GM18519 (cell line): ENCODE measurements around the gene CYP2R1.
"Not testable (repeated sequence)": the region's sequence is repeated elsewhere in the genome, so short reads cannot be mapped to it uniquely, and the experiment has no call there.

Experiments used
- ATAC-seq: cut with Tn5 transposase; IDR thresholded peaks from one replicate; pipeline ENCODE4 v1.9.1; 2021; ENCODE audit warnings: mild to moderate bottlenecking, moderate library complexity; ENCODE audit not compliant: unreplicated experiment, low FRiP score

CYP2R1 gene

DNA sequence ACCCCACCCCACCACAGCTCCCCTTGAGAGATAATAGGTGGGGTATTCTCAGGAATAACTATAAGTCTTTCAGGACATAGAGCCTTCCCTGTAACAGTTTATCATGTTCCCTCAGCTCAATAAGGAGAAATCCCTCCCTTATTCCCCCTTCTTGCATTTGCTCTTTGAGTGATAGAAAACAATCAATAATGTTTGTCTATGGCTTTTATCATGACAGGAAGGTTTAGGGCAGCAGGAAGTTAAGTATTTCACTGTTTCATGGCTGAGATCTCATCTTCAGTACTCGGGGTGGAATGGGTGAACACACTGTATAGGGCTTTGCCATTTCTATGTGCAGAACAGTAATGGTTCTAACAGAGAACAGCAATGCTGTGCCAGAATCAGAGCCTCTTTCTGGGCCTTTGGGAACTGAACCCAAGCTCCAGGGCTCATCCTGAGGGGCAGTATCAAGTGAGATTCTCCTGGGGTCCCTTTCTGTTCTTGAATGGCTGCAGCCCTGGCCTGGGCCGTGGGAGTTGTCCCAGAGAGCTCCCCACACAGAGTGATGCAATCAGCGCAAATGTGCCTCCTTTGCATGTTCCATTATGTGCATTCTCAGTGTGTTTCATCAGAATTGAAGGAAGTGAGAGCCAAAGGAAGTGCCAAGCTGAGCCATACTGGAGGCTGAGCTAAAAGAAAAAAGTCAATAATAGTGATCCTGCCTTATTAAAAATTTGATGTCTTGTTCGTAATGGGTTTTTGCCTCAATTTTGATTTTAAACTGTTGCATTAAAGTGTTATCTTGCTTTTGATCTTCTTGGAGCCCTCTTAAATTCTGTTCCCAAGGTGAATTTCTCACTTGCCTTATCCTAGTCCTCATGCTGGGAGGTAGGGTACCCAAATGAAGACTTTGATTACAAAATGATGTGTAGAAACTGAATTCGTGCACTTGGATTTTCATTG is 2.9 kb upstream of the CYP2R1 start:
- no peak for ATAC-seq

DNA sequence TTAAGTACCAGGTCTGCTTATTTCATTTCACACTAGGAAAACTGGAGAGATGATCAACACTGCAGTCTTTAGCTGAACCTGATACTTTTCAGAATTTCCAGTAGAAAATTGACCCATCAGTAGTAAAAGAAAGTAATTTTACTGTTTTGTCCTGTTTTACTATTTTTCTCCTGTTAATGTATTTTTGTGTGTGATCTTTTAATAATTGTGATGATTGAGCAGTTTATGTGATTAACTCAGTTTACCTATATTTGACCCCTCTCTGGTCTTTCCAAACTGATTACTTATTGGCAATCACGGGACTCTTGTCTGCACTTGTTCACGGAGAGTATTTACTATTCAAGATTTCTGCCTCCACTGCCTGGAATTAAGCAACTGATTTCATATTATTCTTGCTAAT is 546 bp upstream of the CYP2R1 start:
- ATAC-seq: no peak

DNA sequence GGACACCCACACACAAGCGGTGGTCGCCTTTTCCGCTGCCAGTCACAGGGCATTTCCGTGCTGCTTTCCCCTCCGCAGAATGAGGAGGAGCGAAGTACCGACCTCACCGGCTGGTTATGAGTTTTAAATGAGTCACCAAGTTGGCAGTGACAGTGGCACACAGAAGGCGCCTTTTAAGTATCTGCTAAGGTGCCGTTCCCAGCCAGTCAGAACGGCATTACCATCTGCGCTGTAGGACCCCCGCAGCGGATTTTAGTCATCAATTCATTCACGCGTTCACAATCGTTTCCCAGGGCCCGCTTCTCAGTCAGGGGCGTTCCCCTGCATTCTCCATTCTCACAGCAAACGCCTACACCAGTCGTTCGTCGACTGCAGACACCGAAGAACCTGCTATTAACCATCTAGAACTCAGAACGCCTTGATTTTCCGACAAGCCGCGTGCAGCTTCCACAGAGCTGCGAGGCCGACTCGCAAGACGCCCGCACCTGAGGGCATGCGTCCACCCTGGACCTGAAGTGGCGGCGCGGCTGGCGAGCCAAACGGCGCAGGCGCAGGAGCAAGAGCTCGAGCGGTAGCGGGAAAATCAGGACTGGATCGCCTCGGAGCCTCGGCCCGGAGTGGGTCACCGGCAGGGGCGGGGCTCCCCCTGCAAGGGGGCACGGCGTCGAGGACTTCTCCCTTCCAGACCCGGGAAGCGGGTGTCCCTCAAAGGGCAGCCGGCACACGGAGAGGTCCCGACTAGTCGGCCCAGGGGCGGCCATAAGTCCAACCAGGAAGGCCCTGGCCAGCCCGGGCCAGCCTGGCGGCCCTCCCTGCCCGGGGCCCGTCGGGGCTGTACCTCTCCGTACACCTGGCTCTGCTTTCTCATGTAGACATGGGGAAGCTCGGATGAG is 642 bp downstream of the CYP2R1 start:
- peak; percentile 39 for ATAC-seq

DNA sequence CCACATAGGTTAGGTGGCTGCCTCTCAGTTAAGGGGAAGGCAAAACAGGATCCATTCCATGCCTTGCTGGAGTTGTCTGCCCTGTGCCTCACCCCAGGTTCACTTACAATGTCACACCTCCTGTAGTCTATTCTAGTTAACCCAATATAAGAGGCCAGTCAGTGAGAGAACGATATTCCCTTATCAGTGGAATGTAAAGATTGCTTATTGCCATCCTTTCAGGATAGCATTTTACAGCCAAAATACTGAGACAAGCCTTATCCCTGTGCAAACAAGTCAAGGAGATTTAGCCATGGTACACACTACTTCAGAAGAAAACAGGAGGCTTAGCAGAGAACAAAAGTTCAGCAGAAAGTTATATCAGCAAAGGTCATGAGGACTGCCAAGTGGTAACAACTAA is 5.5 kb downstream of the CYP2R1 start:
- no peak for ATAC-seq

DNA sequence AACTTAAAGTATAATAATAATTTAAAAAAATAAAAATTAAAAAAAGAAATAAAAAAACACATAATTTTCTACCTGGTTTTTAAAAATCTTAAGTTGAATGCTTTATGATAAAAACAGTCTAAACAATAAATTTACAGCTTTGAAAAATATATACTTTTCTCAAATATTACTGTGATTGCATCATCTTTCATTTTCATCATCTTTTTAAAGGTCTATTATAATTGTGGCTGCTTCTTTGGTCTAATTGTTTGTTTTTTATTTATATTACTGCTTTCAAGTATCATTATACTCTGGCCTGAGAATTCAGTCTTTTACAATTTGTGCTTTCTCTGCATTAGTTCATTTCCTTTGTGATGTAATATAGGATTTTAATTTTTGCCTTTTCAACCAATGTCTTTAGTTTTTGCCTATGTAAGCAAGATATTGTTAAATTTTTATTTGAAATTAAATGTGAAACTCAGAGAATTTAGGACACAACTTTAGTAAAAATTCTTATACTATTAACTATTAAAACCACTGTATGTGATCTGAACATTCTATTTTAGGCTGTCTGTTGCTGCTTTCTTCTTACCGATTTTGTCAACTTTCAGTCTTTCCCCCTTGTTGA is 7.3 kb downstream of the CYP2R1 start:
- ATAC-seq: no peak

DNA sequence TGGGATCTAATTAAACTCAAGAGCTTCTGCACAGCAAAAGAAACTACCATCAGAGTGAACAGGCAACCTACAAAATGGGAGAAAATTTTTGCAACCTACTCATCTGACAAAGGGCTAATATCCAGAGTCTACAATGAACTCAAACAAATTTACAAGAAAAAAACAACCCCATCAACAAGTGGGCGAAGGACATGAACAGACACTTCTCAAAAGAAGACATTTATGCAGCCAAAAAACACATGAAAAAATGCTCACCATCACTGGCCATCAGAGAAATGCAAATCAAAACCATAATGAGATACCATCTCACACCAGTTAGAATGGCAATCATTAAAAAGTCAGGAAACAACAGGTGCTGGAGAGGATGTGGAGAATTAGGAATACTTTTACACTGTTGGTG is 8.3 kb downstream of the CYP2R1 start:
- not testable (repeated sequence) for ATAC-seq

DNA sequence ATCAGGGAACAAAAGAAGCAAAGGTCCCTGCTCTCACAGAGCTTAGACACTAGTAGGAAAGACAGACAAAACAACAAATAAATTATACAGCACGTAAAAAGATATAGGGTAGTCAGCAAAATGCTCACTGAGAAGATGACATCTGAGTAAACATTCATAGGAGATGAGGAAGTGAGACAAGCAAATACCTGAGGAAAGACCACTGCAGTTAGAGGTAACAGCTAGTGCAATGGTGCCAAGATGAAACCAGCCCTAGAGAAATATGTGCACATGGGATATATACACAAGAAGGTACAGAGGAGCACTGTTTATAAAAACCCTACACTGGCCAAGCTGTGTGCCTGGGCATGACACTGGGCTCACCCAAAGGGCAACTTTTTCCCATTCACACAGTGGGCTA is 9.8 kb downstream of the CYP2R1 start:
- ATAC-seq: no peak

DNA sequence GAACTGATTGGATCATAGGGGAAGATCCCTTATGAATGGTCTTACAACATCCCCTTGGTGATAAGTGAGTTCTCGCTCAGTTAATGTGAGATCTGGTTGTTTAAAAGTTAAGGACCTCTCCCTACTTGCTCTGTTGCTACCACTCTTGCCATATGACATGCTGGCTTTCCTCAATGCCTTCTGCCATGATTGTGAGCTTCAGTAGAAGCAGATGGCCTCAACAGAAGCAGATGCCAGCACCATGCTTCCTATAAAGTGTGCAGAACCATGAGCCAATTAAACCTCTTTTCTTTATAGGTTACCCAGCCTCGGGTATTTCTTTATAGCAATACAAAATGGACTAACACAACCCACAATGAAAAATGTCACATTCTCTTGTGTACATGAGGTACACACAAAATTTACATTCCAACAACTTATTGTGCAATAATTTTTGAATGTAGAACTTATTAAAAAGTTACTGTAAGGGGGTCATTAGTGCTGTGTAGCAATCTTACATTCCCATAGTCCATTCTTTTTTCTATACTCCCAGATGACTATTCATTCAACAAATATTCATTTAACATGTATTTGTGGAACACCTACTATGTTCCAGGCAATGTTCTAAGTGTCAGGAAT is 10.3 kb downstream of the CYP2R1 start:
- ATAC-seq: no peak

DNA sequence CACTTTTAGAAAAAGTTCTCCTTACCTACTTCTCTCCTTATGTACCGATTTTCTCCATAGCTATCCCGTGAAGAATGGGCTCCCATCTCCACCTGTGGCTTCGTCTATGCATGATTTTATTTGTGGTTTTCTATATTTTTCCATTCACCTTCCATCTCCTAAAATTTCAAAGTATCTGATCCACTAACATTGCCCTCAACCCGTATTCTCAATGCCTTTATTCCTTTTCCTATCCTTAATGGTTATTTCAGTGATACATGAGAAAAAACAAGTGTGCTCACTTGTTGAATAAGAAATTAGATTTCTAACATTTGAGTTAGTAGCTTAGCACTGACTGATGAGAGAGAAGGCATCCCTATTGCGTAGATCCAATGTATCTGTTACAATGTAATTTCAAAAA is 16.9 kb downstream of the CYP2R1 start:
- ATAC-seq: no peak

DNA sequence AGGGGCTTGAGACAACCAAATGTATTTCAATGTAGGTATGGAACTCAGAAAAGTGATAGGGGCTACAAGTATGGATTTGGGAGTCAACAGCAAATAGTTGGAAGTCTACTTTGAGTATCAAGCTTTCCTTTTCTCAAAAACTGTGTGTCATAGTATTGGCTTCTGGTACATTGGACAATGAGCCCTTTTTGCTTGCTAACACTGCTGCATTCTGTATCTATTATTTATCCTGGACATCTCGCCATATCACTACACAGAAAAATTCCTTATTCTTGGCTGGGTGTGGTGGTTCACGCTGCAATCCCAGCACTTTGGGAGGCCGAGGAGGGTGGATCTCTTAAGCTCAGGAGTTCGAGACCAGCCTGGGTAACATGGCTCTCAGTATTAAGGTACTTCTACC is 18.4 kb downstream of the CYP2R1 start:
- no peak for ATAC-seq

DNA sequence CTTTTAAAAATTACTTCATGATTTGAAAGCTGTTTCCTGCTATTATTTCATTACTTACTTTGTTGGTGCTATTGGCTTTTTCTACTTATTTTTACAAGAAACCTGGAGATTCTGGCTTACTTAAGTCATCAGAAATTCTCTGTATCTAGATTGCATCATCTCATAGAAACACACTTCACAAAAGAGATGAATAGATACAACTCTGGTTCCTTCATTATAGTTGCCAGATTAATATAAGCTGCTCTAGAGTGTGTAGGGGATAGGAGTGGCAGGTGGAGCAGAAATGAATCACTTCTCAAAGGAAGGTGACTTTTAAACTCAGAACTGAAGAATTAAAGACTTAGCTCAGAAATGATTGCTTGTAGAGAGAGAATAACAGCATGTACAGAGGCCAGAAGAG is 20.0 kb downstream of the CYP2R1 start:
- ATAC-seq: no peak

DNA sequence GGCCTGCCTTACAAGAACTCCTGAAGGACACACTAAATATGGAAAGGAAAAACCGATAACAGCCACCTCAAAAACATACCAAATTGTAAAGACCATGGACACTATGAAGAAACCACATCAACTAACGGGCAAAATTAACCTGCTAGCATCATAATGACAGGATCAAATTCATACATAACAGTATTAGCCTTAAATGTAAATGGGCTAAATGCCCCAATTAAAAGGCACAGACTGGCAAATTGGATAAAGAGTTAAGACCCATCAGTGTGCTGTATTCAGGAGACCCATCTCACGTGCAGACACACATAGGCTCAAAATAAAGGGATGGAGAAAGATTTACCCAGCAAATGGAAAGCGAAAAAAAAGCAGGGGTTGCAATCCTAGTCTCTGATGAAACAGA is 28.3 kb downstream of the CYP2R1 start:
- not testable (repeated sequence) for ATAC-seq

DNA sequence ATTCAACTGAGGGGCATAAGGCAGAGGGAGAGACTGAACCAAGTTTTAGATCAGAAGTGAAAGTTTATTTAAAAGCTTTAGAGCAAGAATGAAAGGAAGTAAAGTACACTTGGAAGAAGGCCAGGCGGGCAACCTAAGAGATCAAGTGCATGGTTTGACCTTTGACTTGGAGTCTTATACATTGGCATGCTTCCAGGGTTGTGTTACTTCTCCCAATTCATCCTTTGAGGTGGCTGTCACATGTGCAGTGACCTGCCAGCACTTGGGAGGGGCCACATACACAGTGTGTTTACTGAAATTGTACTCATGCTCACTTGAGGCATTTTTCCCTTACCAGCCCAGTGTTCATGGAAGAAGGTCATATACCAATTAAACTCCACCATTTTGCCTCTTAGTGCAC is 30.4 kb downstream of the CYP2R1 start:
- ATAC-seq: no peak

DNA sequence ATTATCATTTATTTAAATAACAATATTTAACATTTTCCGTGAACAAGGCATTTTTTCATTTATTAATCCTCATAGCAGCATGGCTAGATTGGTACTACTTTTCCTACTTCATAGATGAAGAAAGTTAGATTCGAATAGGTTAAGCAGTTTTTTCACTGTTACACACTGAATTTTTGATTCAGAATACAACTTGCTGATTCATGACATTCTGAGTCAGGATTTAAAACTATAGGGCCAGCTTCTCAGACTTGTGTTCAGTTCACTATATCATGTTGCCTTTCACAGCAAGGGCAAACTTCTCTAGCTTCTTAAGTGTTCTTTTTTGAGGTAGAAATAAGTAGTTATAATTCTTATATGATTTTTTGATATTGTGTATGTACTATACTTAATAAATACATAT is 31.5 kb downstream of the CYP2R1 start:
- no peak for ATAC-seq

DNA sequence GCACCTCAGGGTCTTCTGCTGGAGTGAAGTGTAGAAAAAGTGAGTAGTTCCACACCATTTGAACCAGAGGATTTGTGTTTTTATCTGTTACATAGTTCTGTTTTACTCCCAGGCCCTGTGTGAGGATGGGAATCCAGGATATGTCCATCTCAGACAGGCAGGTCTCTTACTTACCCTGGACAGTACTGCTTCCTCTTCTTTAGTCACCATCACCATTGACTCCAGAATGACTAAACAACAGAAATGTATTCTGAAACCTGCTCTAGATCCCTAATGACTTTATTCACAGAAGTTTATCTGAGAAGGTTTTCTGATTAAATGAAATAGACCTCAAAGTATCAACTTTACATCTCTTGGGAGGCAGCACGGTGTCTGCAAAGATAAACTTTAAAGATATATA is 33.6 kb downstream of the CYP2R1 start:
- no peak for ATAC-seq

DNA sequence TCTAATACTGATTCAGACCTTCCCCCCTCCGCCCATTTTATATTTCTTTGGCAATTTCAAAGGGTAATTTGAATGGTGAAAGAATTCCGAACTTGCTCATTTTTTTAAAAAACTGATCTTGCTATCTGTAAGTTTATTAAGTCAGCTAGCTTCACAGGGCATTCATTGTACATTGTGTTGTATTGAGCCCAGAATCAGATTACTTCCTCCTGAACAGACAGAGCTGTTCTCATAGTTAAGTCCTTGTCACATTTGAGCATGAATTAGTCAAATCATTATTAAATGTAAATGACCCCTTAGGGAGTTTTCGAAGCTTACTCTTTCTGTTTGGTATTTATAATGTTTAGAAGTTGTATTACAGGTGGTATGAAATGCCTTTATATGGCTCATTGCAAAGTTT is 34.4 kb downstream of the CYP2R1 start:
- no peak for ATAC-seq

DNA sequence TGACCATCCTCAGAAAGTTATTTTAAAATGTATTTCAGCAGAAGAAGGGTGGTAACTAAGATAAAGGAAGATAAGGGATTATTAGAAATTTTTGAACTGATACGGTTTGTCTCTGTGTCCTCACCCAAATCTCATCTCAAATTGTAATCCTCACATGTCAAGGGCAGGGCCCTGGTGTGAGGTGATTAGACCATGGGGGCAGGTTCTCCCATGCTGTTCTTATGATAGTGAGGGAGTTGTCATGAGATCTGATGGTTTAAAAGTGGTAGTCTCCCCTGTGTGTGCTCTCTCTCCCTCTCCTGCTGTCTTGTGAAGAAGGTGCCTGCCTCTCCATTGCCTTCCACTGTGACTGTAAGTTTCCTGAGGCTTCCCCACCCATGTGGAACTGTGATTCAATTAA is 36.1 kb downstream of the CYP2R1 start:
- no peak for ATAC-seq

DNA sequence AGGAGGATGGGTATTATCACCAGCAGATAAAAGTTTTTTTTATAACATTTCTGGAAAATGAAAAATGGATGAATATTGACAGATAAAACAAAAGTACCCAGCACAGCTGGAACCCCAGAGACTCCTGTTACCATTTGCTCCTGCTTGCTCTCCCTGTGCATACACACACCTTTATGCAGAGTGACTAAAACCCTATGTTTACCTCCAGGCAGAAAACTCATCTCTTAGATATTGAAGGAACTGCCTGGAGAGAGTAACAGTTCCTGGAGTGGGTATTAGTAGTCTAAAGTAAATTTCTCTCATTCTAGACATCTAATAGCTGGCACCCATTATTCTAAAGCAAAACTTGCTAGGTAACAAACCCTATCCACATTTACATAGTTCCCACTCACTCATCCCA is 38.0 kb downstream of the CYP2R1 start:
- no peak for ATAC-seq

DNA sequence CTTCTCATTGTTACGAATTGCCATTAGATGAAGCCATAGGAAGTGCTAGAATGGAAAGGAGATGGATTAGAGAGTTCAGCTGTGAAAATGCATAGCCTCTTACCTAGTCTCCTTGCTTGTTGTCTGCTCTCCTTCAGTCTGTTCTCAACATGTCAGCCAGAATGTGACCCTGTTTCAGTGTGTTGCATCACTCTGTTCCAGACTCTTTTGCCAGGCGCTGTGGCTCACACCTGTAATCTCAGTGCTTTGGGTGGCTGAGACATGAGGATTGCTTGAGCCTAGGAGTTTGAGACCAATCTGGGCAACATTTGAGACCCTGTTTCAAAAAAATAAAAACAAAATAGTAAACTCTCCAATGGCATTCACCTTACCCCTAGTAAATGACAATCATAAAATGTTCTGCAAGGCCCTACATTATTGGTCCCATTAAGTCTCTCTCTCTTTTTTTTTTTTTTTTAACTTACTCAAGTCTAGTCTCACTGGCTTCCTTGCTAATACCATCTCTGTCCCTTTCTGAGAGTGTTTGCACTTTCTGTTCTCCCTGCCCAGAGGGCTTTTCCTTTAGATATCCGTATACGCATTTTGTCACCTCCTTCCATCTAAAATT is 39.4 kb downstream of the CYP2R1 start:
- no peak for ATAC-seq

DNA sequence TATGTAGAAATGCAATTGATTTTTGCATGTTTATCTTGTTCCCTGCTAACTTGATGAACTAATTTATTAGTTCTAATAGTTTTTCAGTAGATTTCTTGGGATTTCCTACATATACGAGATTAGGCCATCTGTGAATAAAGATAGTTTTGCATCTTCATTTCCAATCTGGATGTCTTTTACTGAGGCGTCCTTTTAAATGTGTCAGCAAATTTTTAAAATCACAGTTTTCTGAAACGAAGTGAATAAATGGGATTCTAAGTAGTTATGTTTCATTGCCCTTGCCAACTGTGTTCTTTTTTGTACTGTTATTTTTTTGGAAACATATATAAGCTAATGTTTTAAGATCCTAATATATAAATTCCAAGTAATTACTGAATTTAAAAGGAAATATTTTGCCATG is 50.0 kb downstream of the CYP2R1 start:
- no peak for ATAC-seq
